ENCODE measurements around the gene L1CAM.

- no peak for TF ChIP-seq TRIM25 (IDR thresholded peaks at IDR 0.05; ENCODE audit: borderline replicate concordance)
- TF ChIP-seq POLR2A (conservative IDR thresholded peaks at IDR 0.05) = no peak
- TF ChIP-seq RCOR1 (IDR thresholded peaks at IDR 0.05; ENCODE audit: borderline replicate concordance in 1 of 2, low read depth in 2 of 2, low read length in 2 of 2) = no peak
- no peak for TF ChIP-seq HMBOX1 (IDR thresholded peaks at IDR 0.05)
- no peak for TF ChIP-seq HCFC1 (IDR thresholded peaks at IDR 0.05; ENCODE audit: low read depth, low read length)
These were observed 59.0 kb downstream of the L1CAM start for GRCh38 chrX:153827016-153827415.

Measured in K562 (cell line).